Stomach smooth muscle (tissue), 2 donors: ENCODE results near the gene PLCG2.

Experiments
- H3K27ac ChIP-seq: one replicate; pipeline ENCODE4 v1.7.0; 2013; ENCODE audit warnings: mild to moderate bottlenecking, low read length, inconsistent platforms
- H3K27me3 ChIP-seq, 2 donors: one replicate each; pipeline ENCODE4 v1.7.0; 2013; ENCODE audit warnings: low read length in 2 of 2; ENCODE audit not compliant: insufficient read depth in 2 of 2, control insufficient read depth in 1 of 2
- H3K36me3 ChIP-seq, 2 donors: one replicate each; pipeline ENCODE4 v1.7.0; 2013; ENCODE audit warnings: low read length in 2 of 2; ENCODE audit not compliant: control insufficient read depth in 2 of 2, insufficient read depth in 2 of 2
- H3K4me1 ChIP-seq: one replicate; pipeline ENCODE4 v1.7.0; 2013; ENCODE audit warnings: low read length; ENCODE audit not compliant: control insufficient read depth, insufficient read depth
- H3K4me3 ChIP-seq, 2 donors: one replicate each; pipeline ENCODE4 v1.7.0; 2013; ENCODE audit warnings: low read length in 2 of 2
- H3K9ac ChIP-seq, 2 donors: one replicate each; pipeline ENCODE4 v1.7.0; 2013; ENCODE audit warnings: low read length in 2 of 2, mild to moderate bottlenecking in 1 of 2
- H3K9me3 ChIP-seq, 2 donors: one replicate each; pipeline ENCODE4 v1.7.0; 2013; ENCODE audit warnings: low read length in 2 of 2; ENCODE audit not compliant: control insufficient read depth in 2 of 2
- donor health status: healthy.
- donor health status: Pancreatic carcinoma.

PLCG2 gene

GRCh38 chr16:81913222-81913621 lies 134.1 kb downstream of the PLCG2 start:
- no peaks in the 10 kb centered on the region for H3K27me3 ChIP-seq
- no peak overlapping the region for H3K4me3 ChIP-seq
- no peaks in the 10 kb centered on the region for H3K4me1 ChIP-seq
- no peaks in the 10 kb centered on the region for H3K9me3 ChIP-seq
- no peaks in the 10 kb centered on the region for H3K36me3 ChIP-seq
- H3K9ac ChIP-seq, result no peak overlapping the region
- no peak overlapping the region for H3K27ac ChIP-seq

- Histone ChIP-seq H3K4me1 (no peaks in the 10 kb centered on the region), H3K27ac (no peak overlapping the region), H3K9ac (no peak overlapping the region), H3K27me3 (no peaks in the 10 kb centered on the region), H3K9me3 (peaks cover 0 to 4% of the 10 kb centered on the region in 2 donors), H3K4me3 (no peak overlapping the region), H3K36me3 (no peaks in the 10 kb centered on the region)
Measured at GRCh38 chr16:81917375-81917774, 138.3 kb downstream of the PLCG2 start.

- Histone ChIP-seq H3K36me3 (no peaks in the 10 kb centered on the region), H3K4me3 (no peak overlapping the region), H3K27me3 (no peaks in the 10 kb centered on the region), H3K4me1 (no peaks in the 10 kb centered on the region), H3K9me3 (peaks cover 0 to 4% of the 10 kb centered on the region in 2 donors), H3K27ac (no peak overlapping the region), H3K9ac (no peak overlapping the region)
Measured at GRCh38 chr16:81918927-81919326, 139.8 kb downstream of the PLCG2 start.

GRCh38 chr16:81920498-81920897 lies 141.4 kb downstream of the PLCG2 start:
- Histone ChIP-seq H3K9ac (no peak overlapping the region), H3K4me1 (no peaks in the 10 kb centered on the region), H3K9me3 (peaks cover 0 to 4% of the 10 kb centered on the region in 2 donors), H3K27me3 (no peaks in the 10 kb centered on the region), H3K36me3 (peaks cover 0 to 2% of the 10 kb centered on the region in 2 donors), H3K4me3 (no peak overlapping the region), H3K27ac (no peak overlapping the region)

- Histone ChIP-seq H3K9me3 (peaks cover 0 to 4% of the 10 kb centered on the region in 2 donors), H3K9ac (no peak overlapping the region), H3K4me1 (no peaks in the 10 kb centered on the region), H3K27me3 (no peaks in the 10 kb centered on the region), H3K27ac (no peak overlapping the region), H3K36me3 (peaks cover 0 to 2% of the 10 kb centered on the region in 2 donors), H3K4me3 (no peak overlapping the region)
Measured at GRCh38 chr16:81921085-81921814, 142.2 kb downstream of the PLCG2 start.

- H3K27ac ChIP-seq, result no peak overlapping the region
- H3K9ac ChIP-seq, result no peak overlapping the region
- no peaks in the 10 kb centered on the region for H3K27me3 ChIP-seq
- peaks cover 0 to 4% of the 10 kb centered on the region in 2 donors for H3K9me3 ChIP-seq
- H3K4me1 ChIP-seq, result no peaks in the 10 kb centered on the region
- no peak overlapping the region for H3K4me3 ChIP-seq
- peaks cover 0 to 2% of the 10 kb centered on the region in 2 donors for H3K36me3 ChIP-seq
Measured at GRCh38 chr16:81921843-81922584, 142.9 kb downstream of the PLCG2 start.

- no peaks in the 10 kb centered on the region for H3K27me3 ChIP-seq
- H3K4me1 ChIP-seq, result no peaks in the 10 kb centered on the region
- no peak overlapping the region for H3K4me3 ChIP-seq
- H3K36me3 ChIP-seq, result peaks cover 0 to 2% of the 10 kb centered on the region in 2 donors
- no peak overlapping the region for H3K9ac ChIP-seq
- no peak overlapping the region for H3K27ac ChIP-seq
- peaks cover 0 to 4% of the 10 kb centered on the region in 2 donors for H3K9me3 ChIP-seq
Measured at GRCh38 chr16:81923296-81923695, 144.2 kb downstream of the PLCG2 start.

- Histone ChIP-seq H3K27me3 (no peaks in the 10 kb centered on the region), H3K9me3 (no peaks in the 10 kb centered on the region), H3K36me3 (peaks cover 0 to 3% of the 10 kb centered on the region in 2 donors), H3K4me1 (no peaks in the 10 kb centered on the region), H3K27ac (no peak overlapping the region), H3K4me3 (no peak overlapping the region), H3K9ac (no peak overlapping the region)
Measured at GRCh38 chr16:81925016-81925415, 145.9 kb downstream of the PLCG2 start.

GRCh38 chr16:81926036-81926435 lies 146.9 kb downstream of the PLCG2 start:
- Histone ChIP-seq H3K9me3 (no peaks in the 10 kb centered on the region), H3K27me3 (no peaks in the 10 kb centered on the region), H3K9ac (no peak overlapping the region), H3K4me1 (no peaks in the 10 kb centered on the region), H3K27ac (no peak overlapping the region), H3K36me3 (peaks cover 0 to 3% of the 10 kb centered on the region in 2 donors), H3K4me3 (no peak overlapping the region)

GRCh38 chr16:81927561-81928185 lies 148.6 kb downstream of the PLCG2 start:
- Histone ChIP-seq H3K9ac (no peak overlapping the region), H3K36me3 (peaks cover 0 to 3% of the 10 kb centered on the region in 2 donors), H3K9me3 (no peaks in the 10 kb centered on the region), H3K4me3 (no peak overlapping the region), H3K4me1 (no peaks in the 10 kb centered on the region), H3K27ac (no peak overlapping the region), H3K27me3 (peaks cover 2% of the 10 kb centered on the region in 2 donors)
